Stimulated activated CD8-positive, alpha-beta memory T cell treated with anti-CD3 and anti-CD28 coated beads, Interleukin-4, amount 100 ng/mL, for 24 hours (primary cell): ENCODE data around the gene IL4I1.

Experiments
- DNase-seq: peaks from one replicate; pipeline ENCODE4 v3.0.0-alpha.2; 2020; ENCODE audit warnings: low read depth

The IL4I1 gene

DNA sequence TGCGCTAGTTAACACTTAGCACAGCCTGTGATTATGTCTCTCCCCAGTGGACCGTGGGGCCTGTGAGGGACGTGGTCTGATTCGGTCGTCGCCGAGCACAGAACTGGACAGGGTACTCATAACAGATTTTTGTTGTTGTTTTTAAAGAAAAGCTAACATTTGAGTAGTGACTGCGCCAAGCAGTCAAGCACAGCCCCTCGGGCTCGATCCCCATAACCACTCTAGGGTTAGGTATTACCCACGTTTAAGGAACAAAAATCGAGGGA lies 46.5 kb downstream of the IL4I1 start:
- no peak for DNase-seq

DNA sequence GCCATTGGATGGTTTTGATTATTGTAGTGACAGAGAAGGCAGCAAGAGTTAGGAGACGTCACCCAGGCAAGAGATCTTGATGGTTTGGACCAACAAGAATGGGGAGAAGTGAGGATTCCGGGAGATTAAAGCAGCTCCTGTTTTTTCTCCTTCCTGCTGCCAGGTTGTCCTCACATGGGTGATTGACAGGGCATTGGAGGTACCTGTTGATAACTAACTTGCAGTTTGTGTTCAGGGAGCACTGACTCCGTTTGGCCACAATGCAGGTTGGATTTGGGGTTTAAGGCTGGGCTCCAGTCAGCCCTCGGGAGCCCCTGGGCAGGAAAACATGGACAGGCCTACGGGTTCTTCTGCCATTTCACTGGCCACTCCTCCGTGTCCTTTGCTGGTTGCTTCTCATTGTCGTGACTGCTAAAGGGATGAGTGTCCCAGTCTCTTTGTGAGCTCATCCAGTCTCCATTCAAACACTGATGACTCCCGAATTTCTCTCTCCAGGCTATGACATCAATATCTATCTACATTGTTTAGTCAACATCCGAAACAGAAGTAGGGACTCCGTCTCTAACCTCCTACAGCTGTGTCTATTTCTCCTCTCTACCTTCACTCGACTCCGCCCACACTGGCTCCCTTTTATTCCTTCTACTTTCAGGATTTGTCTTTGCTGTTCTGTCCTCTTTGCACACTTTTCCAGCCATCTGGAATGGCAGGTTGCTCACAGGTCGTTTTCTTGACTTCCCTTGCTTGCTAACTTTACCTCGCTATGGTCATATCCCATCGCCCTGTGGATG lies 47.1 kb downstream of the IL4I1 start:
- DNase-seq = no peak

DNA sequence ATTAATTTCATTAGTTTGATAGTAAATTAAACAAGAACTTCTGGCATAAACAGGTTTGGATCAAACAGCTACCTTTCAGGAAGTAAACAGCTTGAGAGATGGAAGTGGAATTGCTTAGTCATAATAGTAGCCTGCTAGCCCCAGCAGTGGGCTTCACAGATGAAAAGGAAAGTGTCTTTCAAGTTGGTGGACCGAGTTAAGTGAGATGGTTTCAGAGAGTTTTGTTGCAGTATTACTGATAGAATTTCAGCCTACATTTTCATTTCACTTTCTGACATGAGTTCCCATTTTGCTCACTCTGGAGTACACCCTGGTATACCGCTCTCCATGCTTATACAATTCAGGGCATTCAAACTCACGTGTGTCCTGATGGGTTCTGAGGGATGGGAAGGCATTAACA lies 47.7 kb downstream of the IL4I1 start:
- no peak for DNase-seq

DNA sequence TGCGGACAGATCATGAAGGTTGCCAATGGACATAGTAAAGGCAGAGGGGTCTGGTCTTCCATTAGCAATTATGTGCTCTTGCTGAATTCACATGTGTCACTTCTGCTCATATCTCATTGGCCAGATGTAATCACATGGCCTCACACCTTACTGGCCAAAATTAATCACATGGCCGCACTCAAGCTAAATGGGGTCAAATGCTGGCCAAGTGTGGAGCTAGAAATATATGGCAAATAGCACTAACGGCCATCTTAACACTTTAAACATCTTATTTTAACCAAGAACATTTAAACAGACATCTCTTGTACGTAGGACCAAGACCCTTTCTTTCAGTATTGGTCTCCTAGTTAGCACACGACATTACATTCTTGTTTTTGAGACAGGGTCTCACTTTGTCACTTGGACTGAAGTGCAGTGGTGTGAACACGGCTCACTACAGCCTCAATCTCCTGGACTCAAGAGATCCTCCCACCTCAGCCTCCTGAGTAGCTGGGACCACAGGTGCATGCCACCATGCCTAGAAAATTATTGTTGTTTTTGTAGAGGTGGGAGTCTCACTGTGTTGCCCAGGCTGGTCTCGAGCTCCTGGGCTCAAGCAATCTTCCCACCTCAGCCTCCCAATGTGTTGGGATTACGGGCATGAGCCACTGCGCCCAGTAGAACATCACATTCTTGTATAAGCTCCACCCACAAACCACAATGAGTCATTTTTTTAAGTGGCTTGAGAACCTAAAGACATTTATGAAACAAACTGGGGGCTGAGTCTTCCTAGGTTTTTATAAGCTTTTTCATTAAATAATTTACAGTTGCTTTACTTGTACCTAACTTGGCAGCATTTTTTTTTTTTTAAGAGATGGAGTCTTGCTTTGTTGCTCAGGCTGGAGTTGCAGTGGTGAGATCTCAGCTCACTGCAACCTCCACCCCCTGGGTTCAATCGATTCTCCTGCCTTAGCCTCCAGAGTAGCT lies 48.7 kb downstream of the IL4I1 start:
- DNase-seq = no peak

DNA sequence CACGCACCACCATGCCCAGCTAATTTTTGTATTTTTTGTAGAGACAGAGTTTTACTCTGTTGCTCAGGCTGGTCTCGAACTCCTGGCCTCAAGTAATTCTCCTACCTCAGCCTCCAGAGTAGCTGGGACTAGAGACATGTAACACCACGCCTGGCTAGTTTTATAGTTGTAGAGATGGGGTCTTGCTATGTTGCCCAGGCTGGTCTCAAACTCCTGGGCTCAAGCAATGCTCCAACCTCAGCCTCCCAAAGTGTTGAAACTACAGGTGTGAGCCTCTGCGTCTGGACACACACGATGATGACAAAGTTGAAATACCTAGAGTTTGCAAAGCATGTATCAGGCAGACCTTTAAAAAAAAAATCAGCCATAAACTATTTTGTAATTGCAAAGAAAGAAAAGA lies 50.3 kb downstream of the IL4I1 start:
- DNase-seq = no peak

DNA sequence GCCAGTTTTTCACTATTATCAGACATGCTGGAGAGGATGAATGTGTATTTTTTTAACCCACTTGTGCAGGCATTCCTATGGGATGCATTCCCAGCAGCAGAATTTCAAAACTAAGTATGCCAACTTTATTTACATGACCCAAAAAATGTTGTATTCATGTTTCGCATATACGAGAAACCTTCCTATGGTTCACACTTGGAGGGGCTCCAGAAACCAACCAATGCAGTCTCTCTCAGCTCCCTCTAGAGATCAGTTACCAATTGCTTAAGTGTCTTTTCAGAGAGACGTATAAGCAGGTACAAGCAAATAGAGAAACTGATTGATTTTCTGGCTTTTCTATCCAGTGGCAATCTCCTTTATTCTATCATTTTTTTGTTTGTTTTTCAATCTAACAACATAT lies 51.3 kb downstream of the IL4I1 start:
- no peak for DNase-seq

DNA sequence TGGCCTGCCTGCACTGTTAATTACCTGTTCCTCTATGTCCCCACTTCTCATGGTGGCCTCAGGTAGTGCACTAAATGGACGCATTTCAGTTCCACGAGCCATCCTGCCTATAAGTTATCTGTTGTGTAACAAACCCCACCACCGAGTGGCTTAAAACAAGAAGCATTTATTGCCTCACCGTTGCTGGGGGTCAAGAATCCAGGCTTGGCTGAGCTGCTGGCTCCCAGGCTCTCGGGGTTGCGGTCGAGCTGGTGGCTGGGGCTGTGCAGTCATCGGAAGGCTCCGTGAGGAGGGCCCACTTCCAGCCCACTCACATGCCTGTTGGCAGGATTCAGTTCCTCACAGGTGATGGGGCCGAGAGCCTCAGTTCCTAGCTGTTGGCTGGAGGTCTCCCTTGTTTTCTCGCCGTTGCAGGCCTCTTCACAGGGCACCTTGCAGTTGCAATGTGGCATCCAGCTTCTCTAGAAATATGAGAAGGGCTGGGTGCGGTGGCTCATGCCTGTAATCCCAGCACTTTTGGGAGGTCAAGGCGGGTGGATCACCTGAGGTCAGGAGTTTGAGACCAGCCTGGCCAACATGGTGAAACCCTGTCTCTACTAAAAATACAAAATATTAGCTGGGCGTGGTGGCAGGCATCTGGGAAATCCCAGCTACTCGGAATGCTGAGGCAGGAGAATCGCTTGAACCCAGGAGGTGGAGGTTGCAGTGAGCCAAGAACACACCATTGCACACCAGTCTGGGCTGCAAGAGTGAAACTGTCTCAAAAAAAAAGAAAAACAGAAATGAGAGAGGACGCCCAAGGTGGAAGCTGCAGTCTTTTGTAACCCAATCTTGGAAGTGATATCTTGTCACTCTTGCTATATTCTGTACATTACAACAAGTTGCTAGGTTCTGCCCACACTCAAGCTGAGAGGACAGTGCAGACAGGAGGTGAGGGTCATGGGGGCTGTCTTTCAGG lies 52.3 kb downstream of the IL4I1 start:
- DNase-seq = no peak

DNA sequence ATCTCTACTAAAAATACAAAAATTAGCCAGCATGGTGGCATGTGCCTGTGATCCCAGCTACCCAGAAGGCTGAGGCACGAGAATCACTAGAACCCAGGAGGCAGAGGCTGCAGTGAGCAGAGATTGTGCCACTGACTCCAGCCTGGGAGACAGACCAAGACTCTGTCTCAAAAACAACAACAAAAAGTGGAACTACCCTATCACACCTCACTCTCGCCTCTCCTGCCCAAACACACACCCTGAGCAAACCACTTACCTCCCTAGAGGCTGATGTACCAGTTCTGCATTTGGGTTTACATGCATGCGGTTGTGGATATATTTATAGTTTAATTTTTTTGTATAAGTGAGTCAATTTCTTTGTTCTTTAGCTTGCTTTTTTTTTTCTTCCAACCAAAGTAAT lies 53.4 kb downstream of the IL4I1 start:
- DNase-seq = no peak

DNA sequence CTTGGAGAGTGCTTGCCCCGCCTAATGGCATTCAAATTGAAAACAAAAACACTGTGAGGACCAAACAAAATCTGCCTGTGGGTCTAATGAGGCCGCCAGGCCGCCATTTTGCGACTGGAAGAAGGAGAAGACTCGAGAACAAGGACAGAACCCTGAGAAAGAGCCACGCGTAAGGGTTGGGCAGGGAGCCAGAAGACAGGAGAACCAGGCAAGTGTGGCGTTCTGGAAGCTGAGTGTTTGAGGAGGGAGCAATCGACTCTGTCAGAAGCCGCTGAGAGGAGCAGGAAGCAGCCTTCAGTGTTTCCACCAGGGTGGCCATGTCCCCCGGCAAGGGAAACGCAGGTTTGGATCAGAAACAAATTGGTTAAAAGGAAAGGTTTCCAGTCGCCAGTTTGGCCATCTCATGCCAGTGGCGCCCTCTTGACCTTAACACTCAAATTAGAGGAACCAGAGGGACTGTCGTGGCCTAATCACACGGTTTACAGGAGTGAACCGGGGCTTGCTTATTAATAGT lies 55.9 kb downstream of the IL4I1 start:
- no peak for DNase-seq

DNA sequence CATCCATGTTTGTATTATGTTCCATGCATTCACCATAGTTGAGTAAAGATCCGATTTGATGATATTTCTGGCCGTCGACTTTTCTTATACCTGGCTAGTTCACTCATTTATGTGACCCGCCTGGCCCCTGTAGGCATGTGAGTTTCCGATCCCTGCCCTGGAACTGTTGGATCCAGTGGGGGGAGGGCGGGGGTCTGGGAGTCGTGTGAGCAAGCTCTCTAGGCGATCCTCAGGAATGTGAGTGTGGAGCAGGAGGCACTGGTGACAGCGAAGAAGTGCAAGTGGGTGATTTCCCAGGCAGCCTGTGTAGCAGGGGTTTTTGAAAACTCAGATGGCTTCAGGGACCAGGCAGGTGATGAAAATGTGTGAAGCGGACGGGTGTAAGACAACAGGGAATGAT lies 56.4 kb downstream of the IL4I1 start:
- no peak for DNase-seq

DNA sequence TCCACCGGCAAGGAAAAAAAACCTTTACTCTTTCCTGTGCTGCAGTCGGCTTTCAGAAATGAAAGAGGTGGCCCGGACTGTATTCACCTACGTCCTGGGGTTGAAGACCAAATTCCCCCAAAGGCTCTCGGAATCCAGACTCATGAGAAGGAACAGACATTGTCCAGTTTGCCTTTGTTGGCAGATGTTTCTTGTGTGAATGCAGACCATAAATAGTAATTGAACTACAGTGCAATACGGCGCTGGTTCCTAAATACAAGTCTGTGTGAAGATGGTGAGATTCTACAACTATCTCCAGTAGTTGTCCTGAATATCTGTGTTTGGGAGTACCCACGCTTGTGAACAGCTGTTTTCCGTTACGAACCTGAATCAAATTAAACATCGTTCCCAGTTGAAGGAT lies 57.0 kb downstream of the IL4I1 start:
- no peak for DNase-seq
